GM18873 (cell line): ENCODE results near the gene OR4N2.
"Not testable (repeated sequence)": the region's sequence is repeated elsewhere in the genome, so short reads cannot be mapped to it uniquely, and the experiment has no call there.

ENCODE experiments used
- ATAC-seq: cut with Tn5 transposase; IDR thresholded peaks from one replicate; pipeline ENCODE4 v1.9.1; 2021; ENCODE audit warnings: mild to moderate bottlenecking, moderate library complexity, moderate number of reproducible peaks; ENCODE audit not compliant: unreplicated experiment, low FRiP score

OR4N2 gene

GRCh38 chr14:19828314-19828713, 24.7 kb downstream of the OR4N2 start:
- ATAC-seq, result no peak

- not testable (repeated sequence) for ATAC-seq
Observed at GRCh38 chr14:19834203-19834848, 30.8 kb downstream of the OR4N2 start.

GRCh38 chr14:19838433-19838832, 34.9 kb downstream of the OR4N2 start:
- ATAC-seq, result no peak

- no peak for ATAC-seq
Observed at GRCh38 chr14:19851365-19851764, 47.8 kb downstream of the OR4N2 start.

- not testable (repeated sequence) for ATAC-seq
Observed at GRCh38 chr14:19866061-19866669, 62.6 kb downstream of the OR4N2 start.

- ATAC-seq, result no peak
Observed at GRCh38 chr14:19873178-19873577, 69.6 kb downstream of the OR4N2 start.

GRCh38 chr14:19874842-19875241, 71.3 kb downstream of the OR4N2 start, which contains the start of gene OR4K2:
TSS of gene OR4K2 (plus strand) at chr14:19875142. CDS start at chr14:19876268, 1,126 bp downstream.
- ATAC-seq, result no peak

- no peak for ATAC-seq
Observed at GRCh38 chr14:19878029-19878642, 74.6 kb downstream of the OR4N2 start.
